Measurements from ENCODE around the gene ELL.

Gene ELL

GRCh38 chr19:18487576-18488402, 34.1 kb downstream of the ELL start:
- DNase-seq, result no peak

GRCh38 chr19:18486746-18487145, 35.1 kb downstream of the ELL start:
- no peak for DNase-seq

GRCh38 chr19:18484992-18485391, 36.9 kb downstream of the ELL start:
- DNase-seq, result no peak

- no peak for DNase-seq
Measured at GRCh38 chr19:18483119-18483890, 38.6 kb downstream of the ELL start.

GRCh38 chr19:18481505-18482222, 40.2 kb downstream of the ELL start:
- DNase-seq, result no peak

GRCh38 chr19:18480006-18480691, 41.7 kb downstream of the ELL start:
- DNase-seq, result no peak

- DNase-seq, result peak; percentile 71
Measured at GRCh38 chr19:18478545-18479311, 43.1 kb downstream of the ELL start.

GRCh38 chr19:18477974-18478373, 43.9 kb downstream of the ELL start:
- DNase-seq, result no peak

GRCh38 chr19:18477042-18477779, 44.7 kb downstream of the ELL start:
- DNase-seq, result no peak

GRCh38 chr19:18476507-18477041, 45.3 kb downstream of the ELL start:
- no peak for DNase-seq

- no peak for DNase-seq
Measured at GRCh38 chr19:18475762-18476331, 46.0 kb downstream of the ELL start.

- DNase-seq, result no peak
Measured at GRCh38 chr19:18475004-18475453, 46.8 kb downstream of the ELL start.

GRCh38 chr19:18474366-18474887, 47.4 kb downstream of the ELL start:
- no peak for DNase-seq

GRCh38 chr19:18473706-18474087, 48.2 kb downstream of the ELL start:
- DNase-seq, result no peak

- no peak for DNase-seq
Measured at GRCh38 chr19:18473003-18473705, 48.7 kb downstream of the ELL start.

- DNase-seq, result no peak
Measured at GRCh38 chr19:18470787-18471186, 51.1 kb downstream of the ELL start.

GRCh38 chr19:18469069-18469846, 52.6 kb downstream of the ELL start:
- peak; percentile 67 for DNase-seq

- no peak for DNase-seq
Measured at GRCh38 chr19:18468517-18468916, 53.4 kb downstream of the ELL start.

GRCh38 chr19:18467978-18468377, 53.9 kb downstream of the ELL start:
- DNase-seq, result no peak
